HG03060 (cell line): ENCODE data around the gene NAP1L1.

Experiments
- ATAC-seq: cut with Tn5 transposase; IDR thresholded peaks from one replicate; pipeline ENCODE4 v1.9.1; 2021; ENCODE audit warnings: low read depth, moderate number of reproducible peaks; ENCODE audit not compliant: unreplicated experiment

Gene NAP1L1

GRCh38 chr12:76083904-76084862 is at the start of gene NAP1L1:
TSS of gene NAP1L1 (minus strand) at chr12:76084685. CDS start at chr12:76074219, 10,466 bp downstream.
- ATAC-seq = peak; percentile 90

DNA sequence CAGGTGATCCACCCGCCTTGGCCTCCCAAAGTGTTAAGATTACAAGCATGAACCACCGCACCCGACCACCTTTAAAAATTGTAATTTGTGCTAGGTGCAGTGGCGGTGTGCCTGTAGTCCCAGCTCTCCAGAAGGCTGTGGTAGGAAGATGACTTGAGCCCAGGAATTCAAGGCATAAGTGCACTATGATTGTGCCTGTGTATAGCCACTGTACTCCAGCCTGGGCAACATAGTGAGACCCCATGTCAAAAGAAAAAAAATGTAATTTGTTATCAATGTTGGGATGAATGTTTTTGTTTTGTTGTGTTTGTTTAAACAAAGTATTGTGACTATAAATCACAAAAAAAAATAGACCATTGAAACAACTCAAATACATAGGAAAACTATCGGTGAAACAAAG is 43.1 kb upstream of the NAP1L1 start:
- ATAC-seq = no peak

DNA sequence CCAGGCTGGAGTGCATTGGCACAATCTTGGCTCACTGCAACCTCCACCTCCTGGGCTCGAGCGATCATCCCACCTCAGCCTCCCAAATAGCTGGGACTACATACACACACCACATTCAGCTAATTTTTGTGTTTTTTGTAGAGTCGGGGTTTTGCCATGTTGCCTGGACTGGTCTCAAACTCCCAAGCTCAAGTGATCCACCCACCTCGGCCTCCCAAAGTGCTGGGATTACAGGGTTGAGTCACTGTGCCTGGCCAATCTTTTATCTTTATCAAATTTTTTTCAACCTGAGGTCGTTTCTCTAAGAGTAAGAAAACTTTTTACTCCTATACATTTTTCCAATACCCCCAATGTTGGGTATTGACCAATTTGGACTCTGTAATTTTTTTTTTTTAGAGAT is 40.0 kb upstream of the NAP1L1 start:
- no peak for ATAC-seq

DNA sequence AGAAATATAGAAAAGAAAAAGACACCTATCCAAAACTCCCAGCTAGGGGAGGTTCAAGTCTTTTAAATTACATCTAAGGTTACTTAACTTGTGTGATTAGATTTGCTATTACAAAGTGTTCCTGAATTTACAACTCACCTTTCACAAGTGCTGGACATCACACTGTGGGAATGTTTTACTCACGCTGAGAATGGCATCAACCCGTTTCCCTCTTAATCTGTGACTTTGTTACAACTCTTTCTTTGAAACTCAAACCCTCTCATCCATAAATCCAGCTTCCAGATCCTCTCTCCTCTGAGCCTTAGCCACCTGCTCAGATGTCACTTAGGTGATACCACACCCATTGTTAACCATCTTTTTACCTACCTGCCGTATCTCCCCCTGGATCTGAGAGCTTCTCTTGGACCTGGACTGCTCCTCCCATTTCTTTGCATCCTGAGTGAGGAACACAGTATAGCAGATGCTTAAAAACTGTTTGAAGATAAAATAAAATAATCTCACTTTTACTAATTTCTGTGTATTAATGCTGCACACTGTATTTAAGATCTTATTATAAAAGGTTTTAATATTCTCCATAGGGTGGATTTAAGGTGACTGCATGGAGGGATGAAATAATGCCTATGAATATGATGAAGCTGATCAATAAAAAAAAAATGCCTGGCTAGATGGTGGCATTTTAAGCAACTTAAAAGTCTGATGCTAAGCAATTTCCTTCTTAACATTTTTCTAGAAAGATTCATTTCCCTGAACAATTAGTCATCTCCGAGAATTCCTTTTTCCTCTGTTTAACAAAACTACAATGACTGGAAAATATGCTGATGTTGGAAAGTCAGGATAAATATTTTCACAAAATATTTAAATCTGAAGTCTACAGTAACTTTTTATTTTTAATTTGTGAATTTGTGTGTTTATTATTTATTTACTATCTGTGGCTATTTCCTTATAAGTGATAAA is 39.1 kb upstream of the NAP1L1 start:
- ATAC-seq = no peak

- no peak for ATAC-seq
These were observed 35.4 kb upstream of the NAP1L1 start for GRCh38 chr12:76119887-76120286.

- ATAC-seq = no peak
These were observed 33.3 kb upstream of the NAP1L1 start for GRCh38 chr12:76117751-76118150.

- no peak for ATAC-seq
These were observed 32.7 kb upstream of the NAP1L1 start for GRCh38 chr12:76117067-76117691.

- ATAC-seq = no peak
These were observed 29.6 kb upstream of the NAP1L1 start for GRCh38 chr12:76113800-76114757.

GRCh38 chr12:76111209-76111749 is 26.8 kb upstream of the NAP1L1 start:
- ATAC-seq = no peak

DNA sequence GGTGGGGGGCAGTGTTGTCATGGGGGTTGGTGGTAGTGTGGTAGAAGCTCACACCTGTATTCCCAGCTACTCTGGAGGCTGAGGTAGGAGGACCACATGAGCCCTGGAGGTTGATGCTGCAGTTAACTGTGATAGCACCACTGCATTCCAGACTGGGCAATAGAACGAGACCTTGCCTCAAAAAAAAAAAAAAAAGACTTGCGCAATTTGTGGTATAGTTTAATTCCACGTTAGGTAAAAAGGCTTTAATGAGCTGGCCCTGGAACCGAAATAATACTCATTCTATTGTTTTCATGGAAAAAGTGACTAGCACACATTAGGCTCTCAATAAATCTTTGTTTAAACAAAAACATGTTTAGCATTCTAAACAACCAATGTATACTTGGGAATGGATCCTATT is 25.4 kb upstream of the NAP1L1 start:
- no peak for ATAC-seq

DNA sequence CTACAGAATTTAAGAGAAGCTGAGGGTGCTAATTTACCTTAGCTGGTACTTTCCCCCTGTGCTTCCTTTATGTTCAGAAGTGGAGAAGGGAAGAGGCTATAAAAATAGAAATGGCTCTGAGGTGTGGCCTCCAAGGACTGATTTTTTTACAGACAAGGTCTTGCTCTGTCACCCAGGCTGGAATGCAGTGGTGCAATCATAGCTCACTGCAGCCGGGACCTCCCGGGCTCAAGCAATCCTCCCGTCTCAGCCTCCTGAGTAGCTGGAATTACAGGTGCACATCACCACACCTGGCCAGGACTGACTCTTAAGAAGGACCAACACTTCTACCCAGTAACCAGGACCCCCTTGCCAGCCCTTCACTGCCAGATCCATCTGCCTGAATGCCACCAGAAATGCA is 23.9 kb upstream of the NAP1L1 start:
- ATAC-seq = no peak

DNA sequence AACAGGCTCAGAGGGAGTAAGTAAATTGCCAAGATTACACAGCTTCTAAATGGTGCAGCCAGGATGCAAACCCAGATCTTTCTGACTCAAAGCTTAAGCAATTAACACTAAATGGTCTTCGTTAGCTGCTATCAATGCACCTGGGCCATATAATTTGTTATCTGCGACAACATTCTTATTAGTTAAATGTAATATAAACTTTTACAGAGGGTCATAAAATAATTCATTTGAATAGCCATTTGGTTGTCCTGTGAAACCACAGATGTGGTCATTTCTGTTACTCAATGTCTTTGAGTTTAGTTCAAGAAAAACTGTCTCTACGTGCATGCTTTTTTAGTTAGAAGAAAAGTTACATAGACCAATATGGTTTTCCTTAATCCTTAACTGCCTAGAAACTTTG is 22.1 kb upstream of the NAP1L1 start:
- ATAC-seq = no peak

- no peak for ATAC-seq
These were observed 19.5 kb upstream of the NAP1L1 start for GRCh38 chr12:76103958-76104357.

- ATAC-seq = no peak
These were observed 17.4 kb upstream of the NAP1L1 start for GRCh38 chr12:76101739-76102385.

DNA sequence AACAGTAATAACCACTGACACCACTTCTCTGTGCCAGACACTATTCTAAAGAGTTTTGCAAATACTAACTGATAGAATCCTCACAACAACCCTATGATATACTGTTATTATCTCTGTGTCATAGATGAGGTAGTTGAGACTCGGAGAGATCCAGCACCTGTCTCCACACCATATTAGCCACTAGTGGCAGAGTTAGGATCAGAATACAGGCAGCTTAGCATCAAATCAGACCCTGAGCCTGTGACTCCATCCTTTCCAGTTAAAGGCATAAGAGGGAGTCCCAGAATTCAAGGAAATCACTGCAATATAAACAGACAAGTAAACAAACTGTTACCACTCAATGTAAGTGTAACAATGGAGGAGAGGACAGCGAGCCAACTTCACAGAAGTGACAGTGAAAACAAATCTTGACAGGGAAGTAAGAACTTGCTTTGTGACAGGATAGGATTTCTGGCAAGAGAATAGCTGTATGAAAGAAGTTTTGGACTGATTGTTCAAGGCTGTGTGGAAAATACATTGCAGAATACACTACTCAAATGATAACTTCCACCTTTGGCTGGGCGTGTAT is 11.7 kb upstream of the NAP1L1 start:
- no peak for ATAC-seq

GRCh38 chr12:76094754-76095153 is 10.3 kb upstream of the NAP1L1 start:
- ATAC-seq = no peak

DNA sequence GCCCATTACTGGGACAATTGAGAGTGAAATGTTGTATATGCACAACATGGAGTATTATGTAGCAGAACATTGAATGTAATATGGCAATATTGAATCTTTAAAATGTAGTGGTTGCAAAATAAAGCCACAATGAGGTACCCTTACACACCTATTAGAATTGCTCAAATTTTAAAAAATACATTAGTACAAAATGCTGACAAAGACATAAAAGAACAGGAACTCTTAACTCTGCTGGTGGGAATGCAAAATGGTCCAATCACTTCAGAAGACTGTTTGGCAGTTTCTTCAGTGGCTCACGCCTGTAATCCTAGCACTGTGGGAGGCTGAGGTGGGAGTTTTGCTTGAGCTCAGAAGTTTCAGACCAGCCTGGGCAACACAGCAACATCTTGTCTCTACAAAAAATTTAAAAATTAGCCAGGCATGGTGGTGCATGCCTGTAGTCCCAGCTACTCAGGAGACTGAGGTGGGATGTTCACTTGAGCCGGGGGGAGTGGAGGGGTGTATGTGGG is 6.8 kb upstream of the NAP1L1 start:
- ATAC-seq = no peak

- ATAC-seq = no peak
These were observed 1.0 kb upstream of the NAP1L1 start for GRCh38 chr12:76085520-76085868.
